A549 treated with dexamethasone at 1 μM for 4 hours (cell line): ENCODE results near the gene RSPRY1. TPM values are rescaled to one million over a fixed set of nuclear protein-coding genes. Genes with fewer than 3 reads are reported as not detected.

Source experiments
- total RNA-seq: library from RNA; stranded (reverse); fragments of 200-300 nt; extraction: Qiagen RNA extraction; gene quantifications from 5 replicates; pipeline ENCODE4 v1.2.3, GENCODE V29; 2022

Gene RSPRY1
- total RNA-seq, result 39.4 to 50.2 TPM (median 46.5 TPM) in 5 replicates

GRCh38 chr16:57185945-57186871 is at the start of gene RSPRY1, which contains the start of gene PSME3IP1:
RSPRY1 (plus strand) TSS chr16:57186329; CDS start chr16:57204659, 18,330 bp downstream.
PSME3IP1 (minus strand) TSS chr16:57186039; CDS start chr16:57173854, 12,185 bp downstream.

GRCh38 chr16:57244767-57245471 is 58.8 kb downstream of the RSPRY1 start, which contains the start of gene ARL2BP:
ARL2BP (plus strand) TSS chr16:57245259; CDS start chr16:57245368, 109 bp downstream.

GRCh38 chr16:57284209-57284951 is 98.3 kb downstream of the RSPRY1 start, which contains the start of gene PLLP:
PLLP (minus strand) TSS chr16:57284672; CDS start chr16:57284540, 132 bp downstream.

Other genes starting within 250 kb of the RSPRY1 start
- gene CETP, start 224.4 kb upstream of the RSPRY1 start, total RNA-seq, result not detected in 5 replicates
- 2.3 to 3.0 TPM (median 2.8 TPM) in 5 replicates for gene NLRC5, start 196.8 kb upstream of the RSPRY1 start, total RNA-seq
- 36.5 to 53.8 TPM (median 52.1 TPM) in 5 replicates for gene CPNE2, start 93.7 kb upstream of the RSPRY1 start, total RNA-seq
- gene PSME3IP1, start 290 bp upstream of the RSPRY1 start, total RNA-seq, result 103 to 122 TPM (median 108 TPM) in 5 replicates
- 73.1 to 80.6 TPM (median 78.7 TPM) in 5 replicates for gene ARL2BP, start 58.9 kb downstream of the RSPRY1 start, total RNA-seq
- gene PLLP, start 98.3 kb downstream of the RSPRY1 start, total RNA-seq, result 1.1 to 1.5 TPM (median 1.2 TPM) in 5 replicates
- 0.05 to 0.06 TPM (median 0.05 TPM) in 4 of 5 replicates, not detected in the other for gene CCL22, start 172.5 kb downstream of the RSPRY1 start, total RNA-seq
- gene CX3CL1, start 186.2 kb downstream of the RSPRY1 start, total RNA-seq, result 0.07 to 0.12 TPM (median 0.09 TPM) in 5 replicates
- gene CCL17, start 218.4 kb downstream of the RSPRY1 start, total RNA-seq, result not detected in 5 replicates